Rectal smooth muscle tissue (tissue), 1 donor: Measurements from ENCODE around the gene SRSF11.
"Not testable (repeated sequence)": the region's sequence is repeated elsewhere in the genome, so short reads cannot be mapped to it uniquely, and the experiment has no call there.

Experiments
- H3K27ac ChIP-seq: one replicate; pipeline ENCODE4 v1.7.0; 2013; ENCODE audit warnings: low read depth, low read length, inconsistent platforms
- H3K27me3 ChIP-seq: one replicate; pipeline ENCODE4 v1.7.0; 2013; ENCODE audit warnings: low read length; ENCODE audit not compliant: control insufficient read depth, insufficient read depth
- H3K36me3 ChIP-seq: one replicate; pipeline ENCODE4 v1.7.0; 2013; ENCODE audit warnings: low read length; ENCODE audit not compliant: control insufficient read depth, insufficient read depth
- H3K4me1 ChIP-seq: one replicate; pipeline ENCODE4 v1.7.0; 2013; ENCODE audit warnings: low read length; ENCODE audit not compliant: control insufficient read depth, insufficient read depth
- H3K4me3 ChIP-seq: one replicate; pipeline ENCODE4 v1.7.0; 2013; ENCODE audit warnings: low read length
- H3K9ac ChIP-seq: one replicate; pipeline ENCODE4 v1.7.0; 2013; ENCODE audit warnings: low read length

SRSF11 gene

GRCh38 chr1:70204600-70204999 lies 16.6 kb upstream of the SRSF11 start:
- Histone ChIP-seq H3K27ac (no peak overlapping the region), H3K4me1 (peaks cover 21% of the 10 kb centered on the region), H3K9ac (no peak overlapping the region), H3K27me3 (no peaks in the 10 kb centered on the region), H3K4me3 (peak overlapping the region; percentile 99), H3K36me3 (no peaks in the 10 kb centered on the region)

GRCh38 chr1:70205071-70205433 lies 16.1 kb upstream of the SRSF11 start:
- Histone ChIP-seq H3K36me3 (no peaks in the 10 kb centered on the region), H3K4me3 (peak overlapping the region; percentile 99), H3K4me1 (peaks cover 21% of the 10 kb centered on the region)

GRCh38 chr1:70205434-70206118 lies 15.6 kb upstream of the SRSF11 start, which contains the start of gene LRRC40:
LRRC40 (minus strand) TSS chr1:70205579; CDS start chr1:70205540, 39 bp downstream.
- Histone ChIP-seq H3K27me3 (no peaks in the 10 kb centered on the region), H3K4me3 (peak within 1 kb of the TSS; percentile 99), H3K36me3 (no peaks in the 10 kb centered on the region), H3K27ac (peak within 1 kb of the TSS; percentile 95), H3K9ac (peak within 1 kb of the TSS; percentile 99), H3K4me1 (peaks cover 21% of the 10 kb centered on the region)

More at GRCh38 chr1:70205071-70205433, 16.1 kb upstream of the SRSF11 start:
- Histone ChIP-seq H3K27me3 (no peaks in the 10 kb centered on the region), H3K9ac (peak overlapping the region; percentile 89), H3K27ac (peak overlapping the region; percentile 90)

GRCh38 chr1:70206833-70207232 lies 14.3 kb upstream of the SRSF11 start:
- Histone ChIP-seq H3K4me3 (peak overlapping the region; percentile 99), H3K4me1 (peaks cover 21% of the 10 kb centered on the region)
- not testable (repeated sequence) for H3K9ac ChIP-seq, H3K27me3 ChIP-seq, H3K27ac ChIP-seq, H3K36me3 ChIP-seq

- no peaks in the 10 kb centered on the region for H3K36me3 ChIP-seq
These were observed 13.7 kb upstream of the SRSF11 start for GRCh38 chr1:70207492-70207891.

GRCh38 chr1:70208292-70208691 lies 12.9 kb upstream of the SRSF11 start:
- no peak overlapping the region for H3K27ac ChIP-seq
- H3K4me3 ChIP-seq = no peak overlapping the region
- H3K36me3 ChIP-seq = no peaks in the 10 kb centered on the region
- no peaks in the 10 kb centered on the region for H3K27me3 ChIP-seq
- H3K4me1 ChIP-seq = peaks cover 21% of the 10 kb centered on the region
- H3K9ac ChIP-seq = no peak overlapping the region

More at GRCh38 chr1:70207492-70207891, 13.7 kb upstream of the SRSF11 start:
- no peak overlapping the region for H3K27ac ChIP-seq
- peak overlapping the region; percentile 23 for H3K4me3 ChIP-seq
- no peaks in the 10 kb centered on the region for H3K27me3 ChIP-seq
- peaks cover 21% of the 10 kb centered on the region for H3K4me1 ChIP-seq
- no peak overlapping the region for H3K9ac ChIP-seq

- peaks cover 13% of the 10 kb centered on the region for H3K4me1 ChIP-seq
These were observed 10.4 kb upstream of the SRSF11 start for GRCh38 chr1:70210820-70211219.

GRCh38 chr1:70211541-70211940 lies 9.6 kb upstream of the SRSF11 start:
- no peaks in the 10 kb centered on the region for H3K36me3 ChIP-seq
- H3K27me3 ChIP-seq = no peaks in the 10 kb centered on the region
- H3K9ac ChIP-seq = no peak overlapping the region
- peaks cover 10% of the 10 kb centered on the region for H3K4me1 ChIP-seq
- no peak overlapping the region for H3K27ac ChIP-seq
- H3K4me3 ChIP-seq = no peak overlapping the region

More at GRCh38 chr1:70210820-70211219, 10.4 kb upstream of the SRSF11 start:
- no peaks in the 10 kb centered on the region for H3K36me3 ChIP-seq
- no peak overlapping the region for H3K27ac ChIP-seq
- no peak overlapping the region for H3K9ac ChIP-seq
- H3K27me3 ChIP-seq = no peaks in the 10 kb centered on the region
- no peak overlapping the region for H3K4me3 ChIP-seq

- Histone ChIP-seq H3K9ac (no peak overlapping the region), H3K36me3 (no peaks in the 10 kb centered on the region), H3K4me1 (peaks cover 26% of the 10 kb centered on the region), H3K27ac (no peak overlapping the region), H3K4me3 (no peak overlapping the region), H3K27me3 (no peaks in the 10 kb centered on the region)
These were observed 1.2 kb upstream of the SRSF11 start for GRCh38 chr1:70220015-70220414.

GRCh38 chr1:70220517-70221237 lies 503 bp upstream of the SRSF11 start:
- Histone ChIP-seq H3K27me3 (no peaks in the 10 kb centered on the region), H3K4me1 (peaks cover 26% of the 10 kb centered on the region), H3K36me3 (no peaks in the 10 kb centered on the region), H3K4me3 (peak overlapping the region; percentile 80), H3K9ac (no peak overlapping the region), H3K27ac (peak overlapping the region; percentile 59)

- Histone ChIP-seq H3K27ac (peak overlapping the region; percentile 10), H3K4me3 (peak overlapping the region; percentile 18), H3K4me1 (peaks cover 26% of the 10 kb centered on the region), H3K9ac (no peak overlapping the region), H3K36me3 (no peaks in the 10 kb centered on the region), H3K27me3 (no peaks in the 10 kb centered on the region)
These were observed 1.6 kb downstream of the SRSF11 start for GRCh38 chr1:70222716-70223235.

GRCh38 chr1:70224954-70225353 lies 3.8 kb downstream of the SRSF11 start:
- no peaks in the 10 kb centered on the region for H3K27me3 ChIP-seq
- H3K4me1 ChIP-seq = peaks cover 26% of the 10 kb centered on the region
- no peak overlapping the region for H3K9ac ChIP-seq
- H3K36me3 ChIP-seq = peaks cover 7% of the 10 kb centered on the region
- no peak overlapping the region for H3K27ac ChIP-seq
- no peak overlapping the region for H3K4me3 ChIP-seq
